HG02885 (cell line): ENCODE results near the gene PRKCA.
A peak's percentile ranks its signal among the peaks of the same experiment; 100 is the strongest.

Experiments used
- ATAC-seq: cut with Tn5 transposase; IDR thresholded peaks from one replicate; pipeline ENCODE4 v1.9.1; 2021; ENCODE audit warnings: mild to moderate bottlenecking; ENCODE audit not compliant: unreplicated experiment, poor library complexity

The PRKCA gene

GRCh38 chr17:66655861-66656260 lies 353.4 kb downstream of the PRKCA start:
- no peak for ATAC-seq

GRCh38 chr17:66661411-66662256 lies 359.2 kb downstream of the PRKCA start:
- no peak for ATAC-seq

GRCh38 chr17:66662496-66662895 lies 360.1 kb downstream of the PRKCA start:
- ATAC-seq = no peak

DNA sequence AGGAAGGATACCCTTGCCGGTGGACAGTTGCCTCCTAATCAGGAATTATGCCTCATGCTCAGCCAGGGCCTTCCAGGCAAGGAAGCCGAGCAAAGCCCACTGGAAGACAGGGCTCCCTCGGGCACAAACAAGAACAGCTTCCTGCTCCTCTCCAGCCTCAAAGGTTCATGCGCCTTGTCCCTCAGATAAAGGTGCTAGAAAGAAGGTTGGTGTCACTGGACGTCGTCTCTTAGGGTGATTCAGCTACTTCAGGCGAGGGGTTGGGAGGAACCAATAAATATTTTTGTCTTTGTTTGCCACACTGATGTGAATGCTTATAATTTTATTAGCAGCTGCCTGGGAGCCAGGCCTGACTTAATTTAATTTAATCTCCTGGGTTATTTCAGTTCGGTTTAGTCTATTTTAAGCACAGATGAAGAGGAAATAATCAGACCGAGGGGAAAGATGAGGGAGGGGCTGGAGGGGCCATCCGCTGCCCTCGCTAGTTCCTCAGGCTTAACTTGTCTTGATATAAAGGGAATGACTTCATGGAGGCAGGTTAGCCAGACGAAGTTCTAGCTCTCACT lies 360.7 kb downstream of the PRKCA start:
- no peak for ATAC-seq

- no peak for ATAC-seq
These were observed 361.9 kb downstream of the PRKCA start for GRCh38 chr17:66664336-66664735.

- no peak for ATAC-seq
These were observed 362.8 kb downstream of the PRKCA start for GRCh38 chr17:66665194-66665593.

- ATAC-seq = no peak
These were observed 364.7 kb downstream of the PRKCA start for GRCh38 chr17:66667090-66667489.

GRCh38 chr17:66667491-66668030 lies 365.1 kb downstream of the PRKCA start:
- peak; percentile 82 for ATAC-seq

DNA sequence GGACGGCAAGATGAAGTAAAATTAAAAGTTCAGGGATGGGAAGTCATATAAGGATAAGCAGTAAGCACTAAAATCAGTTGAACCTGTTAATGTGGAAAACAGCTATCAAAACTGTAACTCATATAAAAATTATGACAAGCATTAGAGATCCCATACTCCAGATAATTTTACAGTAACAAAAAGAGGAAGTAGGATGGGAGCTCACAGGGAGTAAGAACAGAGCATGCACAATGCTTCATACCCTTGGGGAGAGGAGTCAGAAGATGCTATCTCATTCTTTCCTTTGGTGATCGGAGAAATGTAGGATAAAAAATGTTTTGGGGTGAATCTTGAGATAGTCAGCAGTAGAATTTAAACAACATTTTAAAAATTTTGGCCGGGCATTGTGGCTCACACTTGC lies 367.8 kb downstream of the PRKCA start:
- ATAC-seq = no peak

GRCh38 chr17:66671156-66671555 lies 368.7 kb downstream of the PRKCA start:
- ATAC-seq = no peak

GRCh38 chr17:66673668-66674276 lies 371.4 kb downstream of the PRKCA start:
- no peak for ATAC-seq

DNA sequence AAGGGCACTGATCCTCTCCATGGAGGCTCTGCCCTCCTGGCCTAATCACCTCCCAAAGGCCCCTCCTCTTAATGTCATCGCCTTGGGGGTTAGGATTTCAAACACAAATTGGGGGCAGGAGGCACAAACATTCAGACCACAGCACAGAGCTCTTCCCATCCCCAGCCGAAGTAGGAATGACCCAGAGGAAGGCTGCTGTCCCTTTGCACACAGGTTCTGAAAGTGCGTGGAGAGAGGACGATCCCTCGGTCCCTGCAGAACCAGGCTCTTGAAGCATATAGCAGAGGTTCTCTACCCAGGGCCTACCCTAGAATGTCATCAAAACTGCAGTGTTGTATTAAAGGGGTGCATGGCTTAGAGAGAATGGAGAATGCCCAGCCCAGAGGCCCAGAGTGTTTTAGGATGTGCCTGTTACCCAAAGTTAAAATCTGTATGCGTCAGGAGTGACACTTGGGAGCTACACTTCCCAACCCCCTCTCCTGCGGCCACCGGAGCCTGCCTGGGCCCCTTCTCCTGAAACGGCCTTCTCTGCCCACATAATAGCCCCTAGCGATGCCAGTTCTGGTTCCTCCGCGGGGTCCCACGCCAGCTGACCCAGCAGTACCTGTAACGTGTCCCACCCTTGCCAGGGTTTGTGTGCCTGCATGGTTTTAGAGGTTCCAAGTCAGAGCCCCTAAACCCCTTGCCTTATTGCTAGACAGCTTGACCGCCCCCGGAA lies 373.0 kb downstream of the PRKCA start:
- ATAC-seq = no peak

DNA sequence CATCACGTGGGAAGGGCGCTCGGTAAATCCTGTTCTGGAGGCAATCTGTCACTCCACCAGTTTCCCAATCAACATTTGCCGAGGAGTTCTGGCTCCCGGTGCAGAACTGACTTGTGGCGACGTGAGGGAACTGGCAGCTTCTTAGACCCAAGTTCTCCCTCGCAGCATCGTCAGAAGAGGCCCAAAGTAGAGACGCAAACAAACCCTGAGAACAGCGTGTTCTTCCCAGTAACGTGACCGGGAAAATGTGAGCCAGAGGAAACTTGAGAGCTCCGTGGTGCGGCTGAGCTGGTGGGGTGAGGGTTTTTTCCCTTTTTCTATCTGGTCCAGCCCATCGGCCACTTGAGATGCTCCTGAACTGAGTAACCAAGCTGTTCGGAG lies 373.6 kb downstream of the PRKCA start:
- no peak for ATAC-seq

- ATAC-seq = no peak
These were observed 374.0 kb downstream of the PRKCA start for GRCh38 chr17:66676421-66676820.

DNA sequence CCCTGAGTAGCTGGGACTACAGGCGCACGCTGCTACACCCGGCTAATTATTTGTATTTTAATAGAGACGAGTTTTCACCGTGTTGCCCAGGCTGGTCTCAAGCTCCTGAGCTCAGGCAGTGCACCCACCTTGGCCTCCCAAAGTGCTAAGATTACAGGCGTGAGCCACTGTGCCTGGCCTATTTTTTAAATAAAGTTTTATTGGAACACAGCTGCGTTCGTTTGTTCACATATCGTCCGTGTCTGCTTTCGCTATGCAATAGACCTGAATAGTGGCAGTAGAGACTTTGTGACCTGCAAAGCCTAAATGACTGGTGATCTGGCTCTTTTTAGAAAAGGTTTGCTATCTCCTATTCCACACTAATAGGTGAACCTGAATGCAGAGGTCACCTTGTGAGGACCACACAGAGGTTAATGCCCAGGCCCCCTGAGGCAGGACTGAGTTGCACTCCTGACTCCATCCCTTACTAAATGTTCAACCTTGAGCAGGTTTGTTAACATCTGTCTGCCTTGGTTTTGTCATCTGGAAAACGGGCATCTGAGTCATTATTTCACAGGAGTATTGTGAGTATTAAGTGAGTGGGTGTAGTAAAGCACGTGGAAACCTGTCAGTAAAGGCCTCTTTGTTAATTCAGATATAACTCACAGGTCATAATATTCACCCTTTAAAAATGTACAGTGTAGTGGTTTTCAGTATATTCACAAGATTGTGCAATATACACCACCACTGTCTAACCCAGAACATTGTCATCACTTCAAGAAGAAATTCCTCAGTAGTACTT lies 375.0 kb downstream of the PRKCA start:
- ATAC-seq = no peak

GRCh38 chr17:66678061-66678460 lies 375.6 kb downstream of the PRKCA start:
- ATAC-seq = no peak

DNA sequence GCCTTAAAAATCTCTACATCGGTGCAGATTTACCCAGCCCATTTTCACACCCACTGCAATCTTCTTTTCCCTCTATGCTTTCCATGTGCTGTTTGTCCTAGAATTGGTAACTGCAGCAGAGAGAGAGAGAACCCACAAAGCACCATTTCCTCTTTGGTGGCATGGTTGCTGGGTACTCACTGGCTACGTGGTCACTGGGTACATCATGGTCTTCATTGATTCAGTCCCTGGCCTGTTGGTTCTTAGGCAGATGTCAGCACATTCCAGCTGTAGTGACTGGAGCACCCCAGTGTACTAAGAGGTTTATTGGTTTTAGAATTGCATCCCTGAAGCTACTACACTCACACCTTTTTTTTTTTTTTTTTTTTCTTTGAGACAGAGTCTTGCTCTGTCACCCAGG lies 376.4 kb downstream of the PRKCA start:
- ATAC-seq = no peak

- no peak for ATAC-seq
These were observed 377.5 kb downstream of the PRKCA start for GRCh38 chr17:66679631-66680517.

GRCh38 chr17:66682283-66682682 lies 379.9 kb downstream of the PRKCA start:
- no peak for ATAC-seq
